Esophagus muscularis mucosa (tissue), 4 donors: ENCODE results near the gene TRIM8. TPM values are rescaled to one million over a fixed set of nuclear protein-coding genes. Genes with fewer than 3 reads are reported as not detected.

Experiments used
- DNase-seq: peaks from one replicate; pipeline ENCODE4 v3.0.0-alpha.2; 2017; ENCODE audit errors: extremely low spot score
- H3K27ac ChIP-seq, 4 donors: fragments of 200-600 bp; sonication (generic); replicated peaks in 1 of 4; 1 replicate in 3 of 4; 2 replicates in 1 of 4; pipeline ENCODE4 v1.5.1; 2016 to 2019; ENCODE audit warnings: mild to moderate bottlenecking in 1 of 4
- H3K27me3 ChIP-seq, 4 donors: fragments of 200-600 bp; sonication (generic); one replicate each; pipeline versions ENCODE4 v1.5.1 to v1.6.0; 2016 to 2019
- H3K36me3 ChIP-seq, 4 donors: fragments of 200-600 bp; sonication (generic); one replicate each; pipeline ENCODE4 v1.5.1; 2016 to 2019
- H3K4me1 ChIP-seq, 4 donors: fragments of 200-600 bp; sonication (generic); one replicate each; pipeline ENCODE4 v1.5.1; 2016 to 2019
- H3K4me3 ChIP-seq, 4 donors: fragments of 200-600 bp; sonication (generic); 1 replicate in 2 of 4; 2 replicates in 2 of 4; pipeline ENCODE4 v1.5.1; 2016 to 2019; ENCODE audit warnings: mild to moderate bottlenecking in 4 of 4, moderate library complexity in 1 of 4
- H3K9me3 ChIP-seq, 4 donors: fragments of 200-600 bp; sonication (generic); 1 replicate in 3 of 4; 2 replicates in 1 of 4; pipeline ENCODE4 v1.5.1; 2016 to 2019
- EP300 ChIP-seq: sonication (generic); formaldehyde crosslinking; IDR thresholded peaks from one replicate; pipeline ENCODE4 v1.6.1; 2017; ENCODE audit warnings: antibody characterized with exemption
- POLR2A ChIP-seq: fragments of 450-650 bp; IDR thresholded peaks from one replicate; pipeline ENCODE4 v1.6.1; 2017; ENCODE audit warnings: antibody characterized with exemption, moderate library complexity, mild to moderate bottlenecking, low read depth
- POLR2AphosphoS5 ChIP-seq, 2 donors: sonication (generic); formaldehyde crosslinking; IDR thresholded peaks; one replicate each; pipeline ENCODE4 v1.6.1; 2017; ENCODE audit warnings: antibody characterized with exemption in 2 of 2
- WGBS: methylation state at CpG from one replicate; pipeline ENCODE4 v1.1.5; 2018; 5-methylcytosine and 5-hydroxymethylcytosine counted together
- intact Hi-C: fragments of 100-400 bp; cut with DNase I; formaldehyde crosslinking; loops from one replicate; pipeline ENCODE4 v1.15.1; 2023
- total RNA-seq, 4 donors: library from RNA; depleted of rRNA; stranded (reverse); fragments of >200 nt; gene quantifications; one replicate each; pipeline versions ENCODE4 v1.1.0 to v1.2.1, GENCODE V29; 2016
- TF ChIP-seq, protein P1 (sequence below), 3 experiments: fragments of 200-600 bp in 2 of 3; fragments of 450-650 bp in 1 of 3; sonication (generic) in 2 of 3; IDR thresholded peaks; one replicate each; pipeline ENCODE4 v1.5.1; 2017 to 2019; ENCODE audit warnings: antibody characterized with exemption in 3 of 3, mild to moderate bottlenecking in 2 of 3, moderate library complexity in 1 of 3

TRIM8 gene
- total RNA-seq, 4 donors from 2014 or later = 103 to 170 (median 159) TPM

- DNase-seq = no peak
- intact Hi-C loops = no loop called here
Measured at GRCh38 chr10:102628451-102628911, 15.8 kb upstream of the TRIM8 start.

DNA sequence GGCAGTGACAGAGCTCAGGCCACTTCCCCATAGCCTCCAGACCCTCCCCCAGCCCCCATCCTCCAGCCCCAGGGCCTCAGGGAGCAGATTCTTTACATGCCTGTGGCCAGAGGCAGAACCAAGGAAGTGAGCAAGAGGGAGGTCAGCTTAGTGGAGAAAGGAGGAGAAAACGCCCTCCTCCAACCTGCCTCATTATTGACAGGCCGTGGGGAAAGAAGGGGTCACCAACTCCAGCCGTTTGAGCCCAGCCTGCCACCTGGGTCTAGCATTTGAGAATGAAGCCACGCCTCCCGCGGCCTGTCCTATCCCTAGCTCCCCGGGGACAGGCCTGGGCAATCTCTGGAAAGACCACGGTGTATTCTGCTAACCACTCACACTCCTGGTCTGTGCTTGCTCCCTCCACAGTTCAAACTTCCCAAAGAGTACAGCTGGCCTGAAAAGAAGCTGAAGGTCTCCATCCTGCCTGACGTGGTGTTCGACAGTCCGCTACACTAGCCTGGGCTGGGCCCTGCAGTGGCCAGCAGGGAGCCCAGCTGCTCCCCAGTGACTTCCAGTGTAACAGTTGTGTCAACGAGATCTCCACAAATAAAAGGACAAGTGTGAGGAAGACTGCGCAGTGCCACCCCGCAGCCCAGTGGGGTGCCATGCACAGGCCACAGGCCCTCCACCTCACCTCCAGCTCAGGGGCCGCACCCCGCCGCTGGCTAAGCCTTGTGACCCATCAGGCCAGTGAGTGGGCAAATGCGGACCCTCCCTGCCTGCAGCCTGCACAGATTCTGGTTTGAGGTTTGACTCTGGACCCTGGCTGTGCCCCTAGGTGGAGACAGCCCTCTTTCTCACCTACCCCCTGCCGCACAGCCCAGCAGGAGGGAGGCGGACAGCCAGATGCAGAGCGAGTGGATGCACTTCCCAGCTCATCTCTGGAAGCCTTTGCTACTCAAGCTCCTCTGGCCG is 14.3 kb upstream of the TRIM8 start:
- intact Hi-C loops = no loop called here
- H3K4me1 ChIP-seq = peaks cover 66 to 97% (median 84%) of the 10 kb centered on the region in 4 donors
- no peaks in the 10 kb centered on the region for H3K9me3 ChIP-seq
- no peak for DNase-seq
- H3K27ac ChIP-seq = peak overlapping the region; percentile 37 to 90 (median 82)
- WGBS = 69% methylated on average over 16 of the region's 22 CpGs
- H3K4me3 ChIP-seq = no peak overlapping the region
- H3K36me3 ChIP-seq = peaks cover 0 to 17% (median 13%) of the 10 kb centered on the region in 4 donors
- no peaks in the 10 kb centered on the region for H3K27me3 ChIP-seq
- no peak for TF ChIP-seq EP300

More at GRCh38 chr10:102628451-102628911, 15.8 kb upstream of the TRIM8 start:
- Histone ChIP-seq H3K27ac (peak overlapping the region; percentile 81 to 90 (median 84)), H3K27me3 (no peaks in the 10 kb centered on the region), H3K9me3 (no peaks in the 10 kb centered on the region), H3K4me3 (no peak overlapping the region), H3K4me1 (peaks cover 63 to 89% (median 83%) of the 10 kb centered on the region in 4 donors), H3K36me3 (peaks cover 0 to 17% (median 13%) of the 10 kb centered on the region in 4 donors)
- TF ChIP-seq, protein P1, sequence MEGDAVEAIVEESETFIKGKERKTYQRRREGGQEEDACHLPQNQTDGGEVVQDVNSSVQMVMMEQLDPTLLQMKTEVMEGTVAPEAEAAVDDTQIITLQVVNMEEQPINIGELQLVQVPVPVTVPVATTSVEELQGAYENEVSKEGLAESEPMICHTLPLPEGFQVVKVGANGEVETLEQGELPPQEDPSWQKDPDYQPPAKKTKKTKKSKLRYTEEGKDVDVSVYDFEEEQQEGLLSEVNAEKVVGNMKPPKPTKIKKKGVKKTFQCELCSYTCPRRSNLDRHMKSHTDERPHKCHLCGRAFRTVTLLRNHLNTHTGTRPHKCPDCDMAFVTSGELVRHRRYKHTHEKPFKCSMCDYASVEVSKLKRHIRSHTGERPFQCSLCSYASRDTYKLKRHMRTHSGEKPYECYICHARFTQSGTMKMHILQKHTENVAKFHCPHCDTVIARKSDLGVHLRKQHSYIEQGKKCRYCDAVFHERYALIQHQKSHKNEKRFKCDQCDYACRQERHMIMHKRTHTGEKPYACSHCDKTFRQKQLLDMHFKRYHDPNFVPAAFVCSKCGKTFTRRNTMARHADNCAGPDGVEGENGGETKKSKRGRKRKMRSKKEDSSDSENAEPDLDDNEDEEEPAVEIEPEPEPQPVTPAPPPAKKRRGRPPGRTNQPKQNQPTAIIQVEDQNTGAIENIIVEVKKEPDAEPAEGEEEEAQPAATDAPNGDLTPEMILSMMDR (IDR thresholded peaks at IDR 0.05) = no peak
- TF ChIP-seq EP300 = no peak
- no peak for TF ChIP-seq POLR2A
- no peak for TF ChIP-seq POLR2AphosphoS5 (IDR thresholded peaks at IDR 0.05)
- WGBS = 59% methylated on average over 11 of the region's 11 CpGs

DNA sequence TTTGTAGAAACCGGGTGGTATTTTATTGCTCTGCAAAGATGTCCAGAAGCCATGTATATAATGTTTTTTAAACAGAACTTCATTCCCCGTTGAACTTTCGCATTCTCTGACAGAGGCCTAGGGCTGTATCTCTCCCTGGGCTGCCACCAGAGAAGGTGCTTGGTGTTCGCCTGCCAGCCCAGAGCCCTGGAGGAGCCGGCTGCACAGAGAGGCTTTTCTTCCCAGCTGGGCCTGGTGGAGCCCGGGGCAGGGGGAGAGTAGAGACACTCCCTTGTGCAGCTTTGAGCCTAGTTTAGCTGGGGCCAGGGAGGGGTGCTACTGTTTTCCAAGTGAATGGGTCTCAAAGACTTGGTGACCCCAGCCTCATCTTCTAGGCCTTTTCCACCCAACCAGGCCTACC is 13.6 kb upstream of the TRIM8 start:
- Histone ChIP-seq H3K27ac (peak overlapping the region in 2 of 4 donors; percentile 37 to 81), H3K4me3 (no peak overlapping the region), H3K4me1 (peaks cover 59 to 91% (median 77%) of the 10 kb centered on the region in 4 donors), H3K36me3 (peaks cover 0 to 17% (median 13%) of the 10 kb centered on the region in 4 donors), H3K9me3 (no peaks in the 10 kb centered on the region), H3K27me3 (no peaks in the 10 kb centered on the region)
- TF ChIP-seq, protein P1 (IDR thresholded peaks at IDR 0.05) = no peak
- TF ChIP-seq POLR2AphosphoS5 (IDR thresholded peaks at IDR 0.05) (no peak), EP300 (no peak), POLR2A (no peak)
- intact Hi-C loops = no loop called here
- no peak for DNase-seq
- 78% methylated on average over 6 of the region's 6 CpGs for WGBS

DNA sequence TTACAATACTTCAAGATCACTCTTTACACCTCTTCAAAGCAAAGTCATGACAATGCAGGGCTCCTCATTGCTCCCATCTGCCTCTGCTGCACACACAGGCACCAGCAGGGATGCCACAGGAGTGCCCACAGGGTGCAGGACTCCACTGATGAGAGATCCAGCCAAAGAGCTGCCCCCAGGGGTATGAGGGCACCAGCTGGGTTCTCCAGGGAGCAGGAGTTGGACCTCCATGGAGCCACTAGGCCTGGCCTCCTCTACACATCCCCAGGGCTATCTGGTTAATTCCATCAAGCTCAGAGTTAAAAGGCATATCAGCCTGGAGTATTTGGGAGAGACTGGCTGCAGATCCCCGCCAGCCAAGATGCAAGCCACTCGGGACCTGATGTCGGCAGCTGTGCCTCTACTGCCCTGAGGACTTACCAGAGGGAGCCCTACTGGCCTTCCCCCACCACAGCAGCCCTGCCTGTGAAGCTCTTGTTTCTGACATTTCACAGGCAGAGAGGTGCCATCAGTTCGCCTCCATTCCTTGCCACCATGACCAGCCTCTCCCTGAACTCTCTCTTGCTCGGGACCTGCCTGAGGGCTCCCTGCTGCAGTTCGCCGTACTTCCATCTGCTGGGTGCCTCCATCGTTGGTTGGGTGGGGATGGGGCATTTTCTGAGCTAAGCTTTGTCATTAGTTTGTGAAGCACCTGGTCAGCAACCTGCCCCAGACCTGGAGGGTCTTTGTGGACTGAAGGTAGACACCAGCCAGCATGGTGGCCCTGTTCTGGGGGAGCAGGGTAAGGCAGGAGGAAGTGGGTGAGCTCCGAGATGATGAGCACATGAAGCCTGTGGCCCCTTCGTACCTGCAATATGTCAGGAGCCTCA is 12.5 kb upstream of the TRIM8 start:
- DNase-seq = no peak
- TF ChIP-seq EP300 (no peak), POLR2AphosphoS5 (IDR thresholded peaks at IDR 0.05) (no peak), POLR2A (no peak)
- TF ChIP-seq, protein P1 (IDR thresholded peaks at IDR 0.05) = no peak
- H3K4me1 ChIP-seq = peaks cover 48 to 80% (median 66%) of the 10 kb centered on the region in 4 donors
- intact Hi-C loops = no loop called here
- peak overlapping the region in 2 of 4 donors; percentile 31 to 69 for H3K27ac ChIP-seq
- 67% methylated on average over 1 of the region's 10 CpGs for WGBS
- peaks cover 0 to 17% (median 13%) of the 10 kb centered on the region in 4 donors for H3K36me3 ChIP-seq
- no peaks in the 10 kb centered on the region for H3K27me3 ChIP-seq
- no peaks in the 10 kb centered on the region for H3K9me3 ChIP-seq
- no peak overlapping the region for H3K4me3 ChIP-seq
